Calu3 (cell line): ENCODE results near the gene RNF10. TPM values are rescaled to one million over a fixed set of nuclear protein-coding genes. Genes with fewer than 3 reads are reported as not detected.
A peak's percentile ranks its signal among the peaks of the same experiment; 100 is the strongest.

ENCODE experiments used
- BruUV-seq: library from RNA; stranded (reverse); fragments of 400-500 nt; replicated peaks from 2 replicates; lab custom pipeline; 2021; lab: Mats Ljungman, UMichigan
- CTCF ChIA-PET: fragments of 300-600 bp; sonication (Branson Sonifier 250); formaldehyde crosslinking; loops from one replicate; lab custom pipeline; 2022; ENCODE audit warnings: antibody characterized with exemption; lab: Charles Lee
- DNase-seq: peaks from one replicate; pipeline ENCODE4 v3.0.0; 2022
- H3K27ac Mint-ChIP-seq: one replicate; pipeline ENCODE4 v1.8.0; 2022; ENCODE audit warnings: mixed read lengths; ENCODE audit not compliant: unreplicated experiment
- H3K27me3 Mint-ChIP-seq: one replicate; pipeline ENCODE4 v1.8.0; 2022; ENCODE audit warnings: mixed read lengths; ENCODE audit not compliant: unreplicated experiment
- H3K36me3 Mint-ChIP-seq: one replicate; pipeline ENCODE4 v1.8.0; 2022; ENCODE audit warnings: mild to moderate bottlenecking, moderate library complexity, mixed read lengths; ENCODE audit not compliant: insufficient read depth, unreplicated experiment
- H3K4me1 Mint-ChIP-seq: one replicate; pipeline ENCODE4 v1.8.0; 2022; ENCODE audit warnings: mild to moderate bottlenecking, low read depth, mixed read lengths; ENCODE audit not compliant: unreplicated experiment
- H3K4me3 Mint-ChIP-seq: one replicate; pipeline ENCODE4 v1.8.0; 2022; ENCODE audit warnings: mild to moderate bottlenecking, low read depth, moderate library complexity, mixed read lengths; ENCODE audit not compliant: unreplicated experiment
- H3K9me3 Mint-ChIP-seq: one replicate; pipeline ENCODE4 v1.8.0; 2022; ENCODE audit warnings: low read depth, mixed read lengths; ENCODE audit not compliant: unreplicated experiment
- CTCF ChIP-seq: fragments of 200-600 bp; IDR thresholded peaks from one replicate; pipeline ENCODE4 v1.8.0; 2022; ENCODE audit warnings: antibody characterized with exemption; ENCODE audit not compliant: unreplicated experiment
- intact Hi-C: fragments of 100-400 bp; cut with micrococcal nuclease; formaldehyde crosslinking; loops from one replicate; pipeline ENCODE4 v1.10.0; 2022; ENCODE audit not compliant: unreplicated experiment
- total RNA-seq: library from RNA; stranded (reverse); gene quantifications from 2 replicates; pipeline ENCODE4 v1.2.3, GENCODE V29; 2022

RNF10 gene
- total RNA-seq, 1 experiment from 2014 or later, result 206 TPM

GRCh38 chr12:120495731-120496412, 38.3 kb upstream of the RNF10 start, which contains the start of gene DYNLL1:
TSS of gene DYNLL1 (plus strand) at chr12:120496113. CDS start at chr12:120496422, 309 bp downstream.
- TF ChIP-seq CTCF, result no peak
- Mint-ChIP-seq H3K36me3 (peaks cover 60% of the 10 kb centered on the region), H3K4me3 (peak within 1 kb of the TSS; percentile 93), H3K9me3 (no peaks in the 10 kb centered on the region), H3K27ac (peak within 1 kb of the TSS; percentile 92), H3K27me3 (no peaks in the 10 kb centered on the region), H3K4me1 (peaks cover 25% of the 10 kb centered on the region)
- intact Hi-C loops, result loop anchor here (1.0 to 5.0 kb wide), 3 partner anchors 17 to 57 kb away; no protein-coding TSS in a partner anchor
- no TSS peak for BruUV-seq
- CTCF ChIA-PET, result interaction anchor here (0.6 to 3.3 kb wide), 4 partner anchors 21 to 392 kb away, joined by 3 to 22 read pairs (median 5); partner anchors contain the start of genes COQ5 and SRSF9
- peak; percentile 99 for DNase-seq

GRCh38 chr12:120496413-120497340, 37.5 kb upstream of the RNF10 start:
- Mint-ChIP-seq H3K27me3 (no peaks in the 10 kb centered on the region), H3K9me3 (no peaks in the 10 kb centered on the region), H3K27ac (peak overlapping the region; percentile 92), H3K4me1 (peaks cover 25% of the 10 kb centered on the region), H3K36me3 (peaks cover 64% of the 10 kb centered on the region), H3K4me3 (peak overlapping the region; percentile 93)
- peak; percentile 38 for DNase-seq
- intact Hi-C loops, result loop anchor here (1.0 to 5.0 kb wide), 2 partner anchors 41 to 57 kb away; no protein-coding TSS in a partner anchor
- CTCF ChIA-PET, result interaction anchor here (0.6 to 3.3 kb wide), 5 partner anchors 19 to 392 kb away, joined by 3 to 22 read pairs (median 5); partner anchors contain the start of genes COQ5 and SRSF9
- TF ChIP-seq CTCF, result no peak
- no TSS peak for BruUV-seq

- H3K27ac Mint-ChIP-seq, result peak overlapping the region; percentile 92
- H3K4me1 Mint-ChIP-seq, result peaks cover 25% of the 10 kb centered on the region
- no peaks in the 10 kb centered on the region for H3K9me3 Mint-ChIP-seq
- no peak for DNase-seq
- no peaks in the 10 kb centered on the region for H3K27me3 Mint-ChIP-seq
- peaks cover 74% of the 10 kb centered on the region for H3K36me3 Mint-ChIP-seq
- CTCF ChIA-PET, result interaction anchor here (3.3 kb wide), 1 partner anchor 23 kb away, joined by 22 read pairs; no protein-coding TSS in a partner anchor
- no TSS peak for BruUV-seq
- intact Hi-C loops, result loop anchor here (5.0 kb wide), 1 partner anchor 40 kb away; no protein-coding TSS in a partner anchor
- no peak for TF ChIP-seq CTCF
- H3K4me3 Mint-ChIP-seq, result peak overlapping the region; percentile 93
Observed at GRCh38 chr12:120497524-120498150, 36.5 kb upstream of the RNF10 start.
